Measurements from ENCODE around the gene PLXNA2.

GRCh38 chr1:208208132-208208487, 36.1 kb downstream of the PLXNA2 start:
- no peak for TF ChIP-seq CTCF (IDR thresholded peaks at IDR 0.05)
- no peak for TF ChIP-seq EP300 (IDR thresholded peaks at IDR 0.05)
